Forelimb muscle (tissue), 1 donor: Measurements from ENCODE around the gene PTGES3. TPM values are rescaled to one million over a fixed set of nuclear protein-coding genes. Genes with fewer than 3 reads are reported as not detected.
"Not testable (repeated sequence)": the region's sequence is repeated elsewhere in the genome, so short reads cannot be mapped to it uniquely, and the experiment has no call there.

Experiments used
- DNase-seq: peaks from one replicate; pipeline ENCODE4 v3.0.0-alpha.2; 2013; ENCODE audit warnings: low read depth
- polyA plus RNA-seq: library from polyadenylated mRNA; unstranded; fragments of 120-200 nt; gene quantifications from one replicate; pipeline ENCODE4 v1.2.1, GENCODE V29; 2013; ENCODE audit not compliant: insufficient read length

PTGES3 gene
- polyA plus RNA-seq, 1 donor = 178 TPM

GRCh38 chr12:56709759-56710376 lies 21.8 kb upstream of the PTGES3 start:
- no peak for DNase-seq

- not testable (repeated sequence) for DNase-seq
These were observed 16.4 kb upstream of the PTGES3 start for GRCh38 chr12:56704522-56704921.

- DNase-seq = no peak
These were observed 11.1 kb upstream of the PTGES3 start for GRCh38 chr12:56699020-56699661.

GRCh38 chr12:56695327-56696101 lies 7.4 kb upstream of the PTGES3 start:
- DNase-seq = no peak

DNA sequence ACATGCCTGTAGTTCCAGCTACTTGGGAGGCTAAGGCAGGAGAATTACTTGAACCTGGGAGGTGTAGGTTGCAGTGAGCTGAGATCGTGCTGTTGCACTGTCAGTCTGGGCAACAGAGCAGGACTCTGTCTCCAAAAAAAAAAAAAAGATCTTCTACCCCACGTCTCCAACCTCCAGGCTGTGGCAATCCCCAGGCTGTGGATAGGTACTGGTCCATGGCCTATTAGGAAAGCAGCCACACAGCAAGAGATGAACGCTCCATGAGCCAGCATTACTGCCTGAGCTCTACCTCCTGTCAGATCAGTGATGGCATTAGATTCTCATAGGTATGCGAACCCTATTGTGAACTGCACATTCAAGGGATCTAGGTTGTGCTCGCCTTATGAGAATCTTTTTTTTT lies 6.1 kb upstream of the PTGES3 start:
- no peak for DNase-seq

DNA sequence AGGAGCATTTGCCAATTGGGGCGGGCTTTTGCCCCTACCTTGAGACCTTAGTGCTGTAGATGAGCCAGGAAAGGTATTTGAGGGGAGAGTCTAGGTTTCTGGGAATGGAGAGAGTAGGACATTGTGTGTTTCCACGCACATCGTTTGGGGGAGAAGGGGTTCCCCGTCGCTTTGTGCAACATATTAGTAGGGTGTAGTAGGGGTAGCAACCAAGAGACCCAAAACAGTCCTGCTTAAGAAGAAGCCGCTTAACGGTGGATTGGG lies 694 bp upstream of the PTGES3 start:
- DNase-seq = no peak

DNA sequence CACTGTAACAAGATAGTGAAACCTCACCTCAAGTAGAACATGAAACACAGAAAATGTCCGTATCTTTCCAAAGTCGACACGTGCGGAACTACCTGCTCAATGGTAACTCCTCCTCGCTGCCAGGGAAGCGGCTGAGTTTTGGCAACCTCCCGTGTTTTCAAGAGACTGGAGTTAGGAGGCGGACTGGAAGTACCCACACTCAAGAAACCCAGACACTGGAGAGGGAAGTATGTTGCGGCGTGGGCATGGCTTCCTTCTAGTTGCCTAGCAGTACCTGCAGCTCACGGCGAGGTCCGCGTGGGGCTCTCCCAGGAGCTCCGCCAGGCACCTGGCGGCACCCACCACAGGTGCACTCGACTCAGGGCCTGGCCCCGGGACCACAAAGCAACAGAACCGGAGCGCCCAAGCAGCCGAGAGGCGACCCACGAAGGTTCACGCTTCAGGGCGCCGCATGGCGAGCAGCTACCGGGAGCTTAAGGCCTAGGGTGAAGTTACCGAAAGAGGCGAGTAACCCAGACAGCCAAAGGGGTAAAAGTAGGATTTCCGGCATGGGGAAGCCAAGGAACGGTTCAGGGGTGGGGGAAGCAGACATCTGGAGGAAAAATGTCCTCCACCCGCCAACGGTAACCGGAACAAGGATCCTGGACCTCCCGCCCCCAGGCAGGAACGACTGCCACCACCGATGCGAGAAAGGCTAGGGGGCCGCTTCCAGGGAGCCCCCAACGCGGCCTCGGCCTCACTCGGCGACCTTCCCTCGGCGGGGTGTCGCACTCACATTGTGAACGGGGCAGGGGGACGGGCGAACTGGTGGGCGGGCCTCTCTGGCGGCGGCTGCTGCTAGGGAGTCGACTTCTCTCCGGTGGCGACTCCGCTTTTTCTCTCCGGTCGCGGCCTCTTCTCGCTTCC lies 608 bp downstream of the PTGES3 start:
- peak; percentile 8 for DNase-seq

DNA sequence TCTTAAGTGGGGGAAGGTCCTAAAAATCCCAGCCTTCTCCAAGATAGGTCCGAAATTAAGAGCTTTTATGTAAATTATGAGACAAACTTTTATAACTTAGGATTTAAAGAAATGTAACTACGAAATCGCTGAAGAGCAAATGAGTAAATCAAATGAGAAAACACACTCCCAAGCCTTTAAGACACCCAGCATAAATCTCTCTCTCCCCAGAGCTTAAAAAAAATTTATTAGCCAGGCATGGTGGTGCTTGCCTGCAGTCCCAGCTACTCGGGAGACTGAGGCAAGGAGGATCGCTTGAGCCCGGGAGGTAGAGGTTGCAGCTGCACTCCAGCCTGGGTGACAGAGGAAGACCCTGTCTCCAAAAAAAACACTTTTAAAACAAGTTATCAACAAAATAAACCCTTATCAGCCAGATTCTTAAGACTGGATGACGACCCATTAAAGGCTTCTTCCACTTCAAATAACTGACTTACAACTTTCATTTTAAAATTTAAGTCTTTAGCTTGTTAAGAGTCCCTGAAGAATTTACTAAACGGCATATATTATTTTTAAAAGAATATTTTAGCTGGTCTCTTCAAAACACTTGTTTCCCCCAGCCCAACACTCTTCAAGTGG lies 3.2 kb downstream of the PTGES3 start:
- no peak for DNase-seq

- DNase-seq = no peak
These were observed 5.8 kb downstream of the PTGES3 start for GRCh38 chr12:56682323-56682722.

DNA sequence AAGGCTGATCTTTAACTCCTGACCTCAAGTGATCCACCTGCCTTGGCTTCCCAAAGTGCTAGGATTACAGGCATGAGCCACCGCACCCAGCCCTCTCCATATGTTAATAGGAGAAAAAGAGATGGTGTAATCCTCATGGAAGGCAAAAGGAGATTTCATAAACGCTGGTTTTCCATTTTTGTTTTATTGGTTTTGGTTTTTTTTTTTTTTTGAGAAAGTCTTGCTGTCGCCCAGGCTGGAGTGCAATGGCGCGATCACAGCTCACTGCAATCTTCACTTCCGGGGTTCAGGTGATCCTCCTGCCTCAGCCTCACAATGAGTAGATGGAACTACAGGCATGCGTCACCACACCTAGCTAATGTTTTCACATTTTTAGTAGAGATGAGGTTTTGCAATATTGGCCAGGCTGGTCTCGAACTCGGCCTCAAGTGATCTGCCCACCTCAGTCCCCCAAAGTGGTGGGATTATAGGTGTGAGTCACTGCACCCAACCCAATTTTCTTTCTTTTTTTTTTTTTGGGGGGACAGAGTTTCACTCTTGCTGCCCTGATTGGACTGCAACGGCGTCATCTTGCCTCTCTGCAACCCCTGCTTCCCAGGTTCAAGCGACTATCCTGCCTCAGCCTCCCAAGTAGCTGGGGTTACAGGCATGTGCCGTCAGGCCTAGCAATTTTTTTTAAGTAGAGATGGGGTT lies 8.1 kb downstream of the PTGES3 start:
- no peak for DNase-seq

- DNase-seq = no peak
These were observed 9.2 kb downstream of the PTGES3 start for GRCh38 chr12:56678852-56679251.

DNA sequence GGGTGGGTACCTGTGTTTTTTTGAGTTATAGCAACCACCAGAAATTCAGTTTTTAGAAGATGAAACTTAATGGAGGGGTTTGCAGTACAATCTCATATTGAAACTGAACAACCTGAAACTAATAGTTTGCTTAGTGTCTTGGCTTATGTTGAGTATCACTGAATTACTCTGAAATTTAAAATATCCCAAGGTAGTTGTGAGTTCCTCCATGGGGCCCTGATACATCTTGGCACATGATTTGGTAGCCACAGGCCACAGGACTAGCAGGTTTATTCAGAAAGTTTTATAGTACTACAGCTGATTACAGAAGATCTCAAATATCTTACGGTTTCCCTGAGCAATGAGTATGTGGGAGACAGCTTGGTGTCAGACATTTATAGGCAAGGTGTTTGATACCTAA lies 10.4 kb downstream of the PTGES3 start:
- no peak for DNase-seq

DNA sequence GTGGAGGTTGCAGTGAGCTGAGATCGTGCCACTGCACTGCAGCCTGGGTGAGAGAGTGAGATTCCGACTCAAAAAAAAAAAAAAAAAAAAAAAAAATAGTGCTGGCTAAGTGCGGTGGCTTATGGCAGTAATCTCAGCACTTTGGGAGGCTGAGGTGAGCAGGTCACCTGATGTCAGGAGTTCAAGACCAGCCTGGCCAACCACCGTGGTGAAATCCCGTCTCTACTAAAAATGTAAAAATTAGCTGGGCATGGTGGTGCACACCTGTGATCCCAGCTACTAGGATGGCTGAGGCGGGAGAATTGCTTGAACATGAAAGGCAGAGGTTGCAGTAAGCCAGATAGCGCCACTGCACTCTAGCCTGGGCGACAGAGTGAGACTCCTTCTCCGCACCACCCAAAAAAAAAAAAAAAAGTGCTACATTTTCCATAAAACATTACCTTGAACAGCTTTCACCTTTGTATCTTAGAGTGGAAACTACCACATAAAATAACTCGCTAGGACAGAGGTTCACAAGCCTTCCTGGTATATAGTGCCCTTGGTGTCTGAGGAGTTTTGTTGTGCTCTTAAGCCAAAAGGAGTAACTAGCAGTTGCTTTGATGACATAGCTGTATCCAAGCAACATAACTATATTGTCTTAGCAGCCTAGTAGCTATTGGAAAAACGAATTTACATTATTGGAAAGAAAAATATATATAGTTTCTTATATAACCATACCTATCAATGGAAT lies 11.1 kb downstream of the PTGES3 start:
- no peak for DNase-seq

DNA sequence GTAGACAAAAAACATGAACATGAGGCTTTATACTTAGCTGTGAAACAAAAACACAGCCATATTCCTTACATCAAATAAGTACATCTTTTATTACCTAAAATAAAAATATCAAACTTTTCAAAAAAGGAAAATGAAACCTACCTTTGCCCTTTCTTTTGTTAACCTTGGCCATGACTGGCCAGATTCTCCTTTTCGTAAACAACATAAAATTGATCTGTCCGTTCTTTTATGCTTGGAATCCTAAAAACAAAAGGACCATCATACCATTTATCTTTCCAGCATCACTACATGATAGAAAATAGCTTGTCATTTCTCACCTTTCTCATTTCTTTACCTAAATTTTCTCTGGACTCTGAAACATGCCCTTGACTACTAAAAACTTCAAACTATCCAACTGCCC lies 16.5 kb downstream of the PTGES3 start:
- no peak for DNase-seq

DNA sequence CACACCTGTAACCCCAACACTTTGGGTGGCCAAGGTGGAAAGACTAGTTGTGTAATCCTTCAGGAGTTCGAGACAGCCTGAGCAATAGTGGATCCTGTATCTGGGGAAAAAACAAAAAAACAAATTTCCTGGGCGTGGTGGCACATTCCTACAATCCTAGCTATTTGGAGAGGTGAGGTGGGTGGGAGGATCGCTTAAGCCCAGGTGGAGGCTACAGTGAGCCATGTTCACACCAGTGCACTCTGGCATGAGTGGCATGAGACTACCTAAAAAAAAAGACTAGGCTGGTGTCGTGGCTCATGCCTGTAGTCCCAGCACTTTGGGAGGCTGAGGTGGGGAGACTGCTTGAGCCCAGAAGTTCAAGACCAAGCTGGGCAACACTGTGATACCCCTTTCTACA lies 17.2 kb downstream of the PTGES3 start:
- DNase-seq = no peak

DNA sequence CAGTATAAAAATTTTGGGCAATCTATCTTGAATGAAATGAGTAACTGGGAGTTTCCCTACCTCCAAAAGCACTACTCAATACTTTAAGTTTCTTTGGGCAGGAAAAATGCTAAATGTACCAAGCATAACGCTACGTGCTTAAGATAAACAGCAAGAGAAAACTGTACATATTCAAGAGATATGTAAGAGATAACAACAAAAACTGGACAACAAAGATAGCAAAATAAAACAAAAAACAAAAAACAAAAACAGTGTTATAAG lies 20.0 kb downstream of the PTGES3 start:
- DNase-seq = no peak

DNA sequence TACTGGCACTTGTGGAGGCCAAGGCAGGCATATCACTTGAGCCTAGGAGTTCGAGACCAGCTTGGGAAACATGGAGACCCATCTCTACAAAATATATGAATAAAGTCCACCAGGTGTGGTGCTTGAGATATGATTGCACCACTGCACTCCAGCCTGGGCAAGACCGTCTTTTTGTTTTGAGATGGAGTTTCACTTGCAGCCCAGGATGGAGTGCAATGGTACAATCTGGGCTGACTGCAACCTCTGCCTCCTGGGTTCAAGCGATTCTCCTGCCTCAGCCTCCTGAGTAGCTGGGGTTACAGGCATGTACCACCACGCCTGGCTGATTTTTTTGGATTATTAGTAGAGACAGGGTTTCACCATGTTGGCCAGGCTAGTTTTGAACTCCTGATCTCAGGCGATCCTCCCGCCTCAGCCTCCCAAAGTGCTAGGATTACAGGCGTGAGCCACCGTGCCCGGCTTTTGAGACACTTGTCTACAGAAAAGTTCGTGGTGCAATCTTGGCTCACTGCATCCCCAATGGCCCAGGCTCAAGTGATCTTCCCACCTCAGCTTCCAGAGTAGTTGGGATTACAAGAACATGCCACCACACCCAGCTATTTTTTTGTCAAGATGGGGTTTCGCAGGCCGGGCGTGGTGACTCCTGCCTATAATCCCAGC lies 26.0 kb downstream of the PTGES3 start:
- no peak for DNase-seq

GRCh38 chr12:56661560-56661959 lies 26.5 kb downstream of the PTGES3 start:
- DNase-seq = no peak

- no peak for DNase-seq
These were observed 29.2 kb downstream of the PTGES3 start for GRCh38 chr12:56658921-56659320.
